ENCODE measurements around the gene C1orf116.

C1orf116 gene

GRCh38 chr1:207018707-207019106 is 13.8 kb downstream of the C1orf116 start:
- DNase-seq, result no peak

GRCh38 chr1:207017615-207018559 is 14.7 kb downstream of the C1orf116 start:
- DNase-seq, result no peak

- DNase-seq, result no peak
Measured at GRCh38 chr1:207015791-207016190, 16.8 kb downstream of the C1orf116 start.

- no peak for DNase-seq
Measured at GRCh38 chr1:207014728-207015127, 17.8 kb downstream of the C1orf116 start.

GRCh38 chr1:207013321-207014085 is 19.1 kb downstream of the C1orf116 start:
- DNase-seq, result no peak

GRCh38 chr1:207010726-207011125 is 21.8 kb downstream of the C1orf116 start:
- DNase-seq, result no peak

GRCh38 chr1:207009945-207010344 is 22.6 kb downstream of the C1orf116 start:
- DNase-seq, result no peak

GRCh38 chr1:207009182-207009850 is 23.2 kb downstream of the C1orf116 start:
- DNase-seq, result no peak

- no peak for DNase-seq
Measured at GRCh38 chr1:207007352-207008033, 25.1 kb downstream of the C1orf116 start.

- no peak for DNase-seq
Measured at GRCh38 chr1:207006914-207007313, 25.6 kb downstream of the C1orf116 start.

GRCh38 chr1:207006083-207006482 is 26.5 kb downstream of the C1orf116 start:
- no peak for DNase-seq

- no peak for DNase-seq
Measured at GRCh38 chr1:207004931-207005830, 27.4 kb downstream of the C1orf116 start.

- no peak for DNase-seq
Measured at GRCh38 chr1:207003210-207003609, 29.3 kb downstream of the C1orf116 start.

GRCh38 chr1:207002724-207003146 is 29.8 kb downstream of the C1orf116 start:
- no peak for DNase-seq

GRCh38 chr1:207001492-207002245 is 30.9 kb downstream of the C1orf116 start:
- DNase-seq, result no peak

GRCh38 chr1:207000651-207001291 is 31.8 kb downstream of the C1orf116 start:
- DNase-seq, result no peak

GRCh38 chr1:206998816-206999215 is 33.7 kb downstream of the C1orf116 start:
- DNase-seq, result no peak

- no peak for DNase-seq
Measured at GRCh38 chr1:206992790-206993189, 39.8 kb downstream of the C1orf116 start.

- no peak for DNase-seq
Measured at GRCh38 chr1:206987873-206988272, 44.7 kb downstream of the C1orf116 start.

- DNase-seq, result no peak
Measured at GRCh38 chr1:206986885-206987284, 45.7 kb downstream of the C1orf116 start.

Data from KG1 (cell line).